ENCODE results near the gene PHEX. TPM values are rescaled to one million over a fixed set of nuclear protein-coding genes. Genes with fewer than 3 reads are reported as not detected.

Gene PHEX
- total and polyA plus RNA-seq, 8 donors: 0.05 to 0.73 (median 0.14) TPM; not detected in 5

DNA sequence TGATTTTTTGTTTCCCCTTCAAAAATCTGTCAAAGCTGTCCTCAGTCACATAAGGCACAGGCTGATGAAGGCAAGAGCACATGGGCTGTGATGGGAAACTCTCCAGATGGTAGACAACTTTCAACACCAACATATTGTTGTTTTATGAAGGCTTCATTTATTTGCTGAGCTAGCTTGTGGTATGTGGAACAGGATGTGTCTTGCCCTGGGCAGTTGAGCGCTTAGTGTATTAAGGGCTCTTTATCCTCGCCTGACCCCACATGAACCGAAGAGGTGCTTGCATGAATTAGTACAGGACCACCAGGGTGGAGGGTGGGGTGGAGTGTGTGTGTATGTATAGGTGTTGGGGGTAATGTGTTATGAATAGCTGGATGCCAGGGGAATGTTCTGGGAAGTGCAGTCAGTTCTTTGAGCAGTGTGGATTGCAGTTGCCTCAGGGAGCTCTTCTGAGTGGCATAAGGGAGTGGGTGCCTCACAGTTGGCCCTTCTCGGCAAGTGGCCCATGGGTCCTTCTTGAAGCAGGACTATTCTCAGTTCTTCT is 103.1 kb downstream of the PHEX start:
- 45 to 61% (median 47%) methylated on average over 4 of the region's 4 CpGs for WGBS, 5 donors
- intact Hi-C loops (cut with DNase I; ENCODE audit: low total_unique reads): no loop called here
- Histone ChIP-seq H3K4me1 (peaks cover 0 to 10% (median 3%) of the 10 kb centered on the region in 4 donors), H3K36me3 (no peaks in the 10 kb centered on the region), H3K4me3 (no peak overlapping the region), H3K27me3 (no peaks in the 10 kb centered on the region), H3K27ac (peak overlapping the region in 1 of 5 donors; percentile 63), H3K9me3 (no peaks in the 10 kb centered on the region)
- DNase-seq: peak in 1 of 2 donors; percentile 23
- TF ChIP-seq POLR2A (IDR thresholded peaks at IDR 0.05) (no peak), EP300 (IDR thresholded peaks at IDR 0.05) (no peak), POLR2AphosphoS5 (IDR thresholded peaks at IDR 0.05) (no peak)
- TF ChIP-seq, protein P1, sequence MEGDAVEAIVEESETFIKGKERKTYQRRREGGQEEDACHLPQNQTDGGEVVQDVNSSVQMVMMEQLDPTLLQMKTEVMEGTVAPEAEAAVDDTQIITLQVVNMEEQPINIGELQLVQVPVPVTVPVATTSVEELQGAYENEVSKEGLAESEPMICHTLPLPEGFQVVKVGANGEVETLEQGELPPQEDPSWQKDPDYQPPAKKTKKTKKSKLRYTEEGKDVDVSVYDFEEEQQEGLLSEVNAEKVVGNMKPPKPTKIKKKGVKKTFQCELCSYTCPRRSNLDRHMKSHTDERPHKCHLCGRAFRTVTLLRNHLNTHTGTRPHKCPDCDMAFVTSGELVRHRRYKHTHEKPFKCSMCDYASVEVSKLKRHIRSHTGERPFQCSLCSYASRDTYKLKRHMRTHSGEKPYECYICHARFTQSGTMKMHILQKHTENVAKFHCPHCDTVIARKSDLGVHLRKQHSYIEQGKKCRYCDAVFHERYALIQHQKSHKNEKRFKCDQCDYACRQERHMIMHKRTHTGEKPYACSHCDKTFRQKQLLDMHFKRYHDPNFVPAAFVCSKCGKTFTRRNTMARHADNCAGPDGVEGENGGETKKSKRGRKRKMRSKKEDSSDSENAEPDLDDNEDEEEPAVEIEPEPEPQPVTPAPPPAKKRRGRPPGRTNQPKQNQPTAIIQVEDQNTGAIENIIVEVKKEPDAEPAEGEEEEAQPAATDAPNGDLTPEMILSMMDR (IDR thresholded peaks at IDR 0.05): no peak

DNA sequence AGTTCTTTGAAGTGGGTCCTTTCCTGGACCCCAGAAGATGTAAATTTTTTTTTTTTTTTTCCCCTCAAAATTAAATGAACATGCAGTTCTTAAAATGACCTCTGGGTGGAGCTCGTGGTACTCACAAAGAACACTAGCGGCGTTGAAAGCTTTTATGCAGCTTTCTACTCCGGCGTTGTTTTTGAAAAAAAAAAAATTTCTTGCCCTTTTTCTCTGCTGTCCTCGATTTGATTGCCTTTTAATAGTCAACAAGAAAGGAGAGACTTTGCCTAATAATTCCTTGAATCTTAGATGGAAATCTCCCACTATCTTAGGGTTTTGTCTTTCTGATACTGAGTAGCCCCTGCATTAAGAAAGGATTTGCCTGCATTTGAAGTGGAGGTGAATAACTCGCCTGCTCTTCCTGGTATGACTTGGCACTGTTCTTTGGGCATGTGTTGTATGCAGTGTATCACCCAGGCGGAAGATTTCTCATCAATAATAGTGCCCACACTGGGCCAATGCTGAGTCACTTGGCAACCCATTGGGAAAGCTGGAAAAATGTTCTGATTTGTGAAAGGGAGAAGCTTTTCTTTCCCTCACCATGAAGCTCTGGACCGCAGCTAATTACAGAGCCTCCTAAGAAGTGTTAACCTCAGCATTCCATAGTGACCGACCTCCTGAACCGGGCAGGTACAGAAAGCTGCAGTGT is 104.0 kb downstream of the PHEX start:
- no peak overlapping the region for H3K4me3 ChIP-seq
- no peaks in the 10 kb centered on the region for H3K36me3 ChIP-seq
- intact Hi-C loops (cut with DNase I; ENCODE audit: low total_unique reads): no loop called here
- H3K4me1 ChIP-seq: peaks cover 0 to 10% (median 3%) of the 10 kb centered on the region in 4 donors
- no peaks in the 10 kb centered on the region for H3K27me3 ChIP-seq
- peak overlapping the region in 2 of 5 donors; percentile 44 to 63 for H3K27ac ChIP-seq
- 12 to 18% (median 14%) methylated on average over 11 of the region's 11 CpGs for WGBS, 5 donors
- TF ChIP-seq EP300 (IDR thresholded peaks at IDR 0.05) (no peak), POLR2A (IDR thresholded peaks at IDR 0.05) (no peak), POLR2AphosphoS5 (IDR thresholded peaks at IDR 0.05) (peak in 1 of 3 donors; percentile 38)
- TF ChIP-seq, protein P1 (IDR thresholded peaks at IDR 0.05): peak in 4 of 7 experiments; percentile 47 to 70 (median 56)
- no peaks in the 10 kb centered on the region for H3K9me3 ChIP-seq
- DNase-seq: peak in 1 of 2 donors; percentile 69

DNA sequence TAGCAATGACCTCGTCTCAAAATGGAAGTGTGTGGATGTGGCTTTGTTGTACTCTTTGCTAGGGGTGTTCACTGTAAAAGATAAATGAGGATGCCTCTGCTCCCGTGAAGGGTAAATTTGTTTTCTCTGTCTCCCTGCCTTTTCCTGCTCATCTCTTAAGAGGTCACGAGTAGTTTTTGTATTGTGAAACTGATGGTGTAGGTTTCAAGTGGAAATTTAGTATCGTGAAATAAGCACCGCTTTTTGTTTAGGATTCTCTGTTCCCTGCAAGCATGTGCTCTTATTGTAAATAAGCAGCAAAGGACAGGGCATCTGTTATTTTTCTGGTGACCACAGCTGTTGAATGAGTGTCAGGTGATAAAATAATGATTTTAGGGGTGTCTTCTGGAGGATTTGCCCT is 104.6 kb downstream of the PHEX start:
- intact Hi-C loops (cut with DNase I; ENCODE audit: low total_unique reads): no loop called here
- WGBS, 5 donors: 56 to 69% (median 67%) methylated on average over 5 of the region's 5 CpGs
- no peaks in the 10 kb centered on the region for H3K27me3 ChIP-seq
- H3K27ac ChIP-seq: peak overlapping the region in 2 of 5 donors; percentile 44 to 63
- no peak for DNase-seq
- H3K36me3 ChIP-seq: no peaks in the 10 kb centered on the region
- H3K4me1 ChIP-seq: peaks cover 0 to 10% (median 3%) of the 10 kb centered on the region in 4 donors
- no peak for TF ChIP-seq EP300 (IDR thresholded peaks at IDR 0.05)
- no peak for TF ChIP-seq POLR2A (IDR thresholded peaks at IDR 0.05)
- TF ChIP-seq POLR2AphosphoS5 (IDR thresholded peaks at IDR 0.05): no peak
- TF ChIP-seq, protein P1 (IDR thresholded peaks at IDR 0.05): no peak
- H3K9me3 ChIP-seq: no peaks in the 10 kb centered on the region
- H3K4me3 ChIP-seq: no peak overlapping the region

DNA sequence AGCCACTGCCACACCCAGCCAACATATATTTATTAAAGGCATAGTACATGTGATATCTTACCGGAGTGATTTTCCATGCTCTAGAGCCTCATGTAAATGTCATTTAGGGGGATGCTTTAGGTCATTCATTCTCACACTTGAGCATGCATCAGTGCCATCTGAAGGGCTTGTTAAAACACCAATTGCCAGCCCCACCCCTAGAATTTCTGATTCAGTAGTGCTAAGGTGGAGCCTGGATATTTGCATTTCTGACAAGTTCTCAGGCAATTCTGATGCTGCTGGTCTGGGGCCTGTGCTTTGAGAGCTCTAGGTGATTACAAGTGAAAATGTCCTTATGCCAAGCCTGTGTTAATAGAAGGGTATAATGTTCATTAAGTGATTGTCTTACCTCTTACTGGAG is 107.7 kb downstream of the PHEX start:
- H3K4me3 ChIP-seq: no peak overlapping the region
- WGBS, 5 donors: 88 to 100% (median 100%) methylated on average over 1 of the region's 1 CpG
- no peaks in the 10 kb centered on the region for H3K36me3 ChIP-seq
- TF ChIP-seq POLR2A (IDR thresholded peaks at IDR 0.05) (no peak), EP300 (IDR thresholded peaks at IDR 0.05) (no peak), POLR2AphosphoS5 (IDR thresholded peaks at IDR 0.05) (no peak)
- TF ChIP-seq, protein P1 (IDR thresholded peaks at IDR 0.05): no peak
- DNase-seq: no peak
- H3K4me1 ChIP-seq: peaks cover 0 to 10% (median under 1%) of the 10 kb centered on the region in 4 donors
- no peaks in the 10 kb centered on the region for H3K27me3 ChIP-seq
- H3K9me3 ChIP-seq: no peaks in the 10 kb centered on the region
- intact Hi-C loops (cut with DNase I; ENCODE audit: low total_unique reads): no loop called here
- no peak overlapping the region for H3K27ac ChIP-seq

All from stomach (tissue), 9 donors.